Heart left ventricle (tissue), 13 donors: Measurements from ENCODE around the gene TOPORS.

Experiments
- POLR2A ChIP-seq, 2 donors: fragments of 450-650 bp; IDR thresholded peaks; one replicate each; pipeline ENCODE4 v1.6.1; 2017; ENCODE audit warnings: antibody characterized with exemption in 2 of 2, mild to moderate bottlenecking in 2 of 2, moderate library complexity in 2 of 2
- TF ChIP-seq, protein P1 (sequence below), 12 donors: fragments of 200-600 bp; sonication (generic) in 4 of 12; IDR thresholded peaks; one replicate each; pipeline versions ENCODE4 v1.5.0 to v1.8.0; 2018 to 2022; ENCODE audit warnings: antibody characterized with exemption in 12 of 12, mild to moderate bottlenecking in 5 of 12
- donor health status: ischemic (EF 13 %, LVEDD 7.1; RV severe dilation, severe dysfunction).
- donor health status: DM: no; HTN: yes; CAD: no.
- donor health status: DM: no; HTN: no; CAD: no.
- donor health status: ischemic (EF 25% LVEDD 6.9; RV normal size, moderate dysfunction).
- donor health status: ischemic (EF 25% LVEDD 5.7; RV mildly dilated, moderate dysfunction).
- donor health status: ischemic (EF 35%, LVEDD 5.7; RV mildly dilated, moderate dysfunction).
- donor health status: nonischemic (EF 11% LVEDD 7.7; RV severe dilation, severe dysfunction).
- donor health status: DM: yes; HTN: yes; CAD: no.
- donor health status: PGD.
- donor health status: ischemic (EF 29% LVEDD 5.4; RV normal size, mild dysfunction).
- donor health status: nonischemic (EF 23%, LVEDD 6.1; RV moderate dilation, normal function).

DNA sequence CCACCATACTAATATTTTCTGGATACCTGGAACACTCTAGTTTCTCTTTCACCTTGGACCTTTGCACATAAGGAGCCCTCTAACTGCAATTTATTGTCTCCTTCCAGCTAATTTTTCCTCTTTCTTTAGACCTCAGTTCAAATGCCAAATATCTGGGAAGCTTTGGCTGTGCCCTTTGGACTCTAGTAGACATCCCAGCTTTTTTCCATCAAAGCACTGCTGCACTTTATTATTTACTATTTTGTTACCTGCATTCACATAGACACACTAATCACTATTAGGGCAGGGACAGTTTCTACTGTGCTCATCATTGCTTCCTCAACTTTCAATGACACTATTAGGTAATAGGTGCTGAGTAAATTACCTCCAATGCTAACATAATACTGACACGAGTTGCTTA is 28.5 kb downstream of the TOPORS start:
- TF ChIP-seq, protein P1, sequence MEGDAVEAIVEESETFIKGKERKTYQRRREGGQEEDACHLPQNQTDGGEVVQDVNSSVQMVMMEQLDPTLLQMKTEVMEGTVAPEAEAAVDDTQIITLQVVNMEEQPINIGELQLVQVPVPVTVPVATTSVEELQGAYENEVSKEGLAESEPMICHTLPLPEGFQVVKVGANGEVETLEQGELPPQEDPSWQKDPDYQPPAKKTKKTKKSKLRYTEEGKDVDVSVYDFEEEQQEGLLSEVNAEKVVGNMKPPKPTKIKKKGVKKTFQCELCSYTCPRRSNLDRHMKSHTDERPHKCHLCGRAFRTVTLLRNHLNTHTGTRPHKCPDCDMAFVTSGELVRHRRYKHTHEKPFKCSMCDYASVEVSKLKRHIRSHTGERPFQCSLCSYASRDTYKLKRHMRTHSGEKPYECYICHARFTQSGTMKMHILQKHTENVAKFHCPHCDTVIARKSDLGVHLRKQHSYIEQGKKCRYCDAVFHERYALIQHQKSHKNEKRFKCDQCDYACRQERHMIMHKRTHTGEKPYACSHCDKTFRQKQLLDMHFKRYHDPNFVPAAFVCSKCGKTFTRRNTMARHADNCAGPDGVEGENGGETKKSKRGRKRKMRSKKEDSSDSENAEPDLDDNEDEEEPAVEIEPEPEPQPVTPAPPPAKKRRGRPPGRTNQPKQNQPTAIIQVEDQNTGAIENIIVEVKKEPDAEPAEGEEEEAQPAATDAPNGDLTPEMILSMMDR (IDR thresholded peaks at IDR 0.05) = no peak
- no peak for TF ChIP-seq POLR2A (IDR thresholded peaks at IDR 0.05)
